Measurements from ENCODE around the gene ADAM19. TPM values are rescaled to one million over a fixed set of nuclear protein-coding genes. Genes with fewer than 3 reads are reported as not detected.

Gene ADAM19
- total RNA-seq, 1 donor from 2014 or later = 64.5 TPM

GRCh38 chr5:157449011-157449723, 126.4 kb downstream of the ADAM19 start:
- no peak for TF ChIP-seq CTCF (IDR thresholded peaks at IDR 0.05)
- peaks cover 15% of the 10 kb centered on the region for H3K4me1 Mint-ChIP-seq (ENCODE audit: unreplicated experiment)
- no peak overlapping the region for H3K27ac Mint-ChIP-seq (ENCODE audit: unreplicated experiment)
- H3K27me3 Mint-ChIP-seq (ENCODE audit: unreplicated experiment) = no peaks in the 10 kb centered on the region
- no peak overlapping the region for H3K4me3 Mint-ChIP-seq (ENCODE audit: unreplicated experiment)
- DNase-seq (ENCODE audit: extremely low spot score, unreplicated experiment) = no peak
- H3K36me3 Mint-ChIP-seq (ENCODE audit: unreplicated experiment) = no peaks in the 10 kb centered on the region
- H3K9me3 Mint-ChIP-seq (ENCODE audit: unreplicated experiment) = no peaks in the 10 kb centered on the region

- no peak overlapping the region for H3K4me3 Mint-ChIP-seq (ENCODE audit: unreplicated experiment)
- H3K36me3 Mint-ChIP-seq (ENCODE audit: unreplicated experiment) = no peaks in the 10 kb centered on the region
- DNase-seq (ENCODE audit: extremely low spot score, unreplicated experiment) = no peak
- no peaks in the 10 kb centered on the region for H3K27me3 Mint-ChIP-seq (ENCODE audit: unreplicated experiment)
- H3K4me1 Mint-ChIP-seq (ENCODE audit: unreplicated experiment) = peaks cover 32% of the 10 kb centered on the region
- H3K9me3 Mint-ChIP-seq (ENCODE audit: unreplicated experiment) = no peaks in the 10 kb centered on the region
- TF ChIP-seq CTCF (IDR thresholded peaks at IDR 0.05) = no peak
- H3K27ac Mint-ChIP-seq (ENCODE audit: unreplicated experiment) = no peak overlapping the region
These were observed 128.4 kb downstream of the ADAM19 start for GRCh38 chr5:157447201-157447637.

GRCh38 chr5:157446412-157446935, 129.1 kb downstream of the ADAM19 start:
- Mint-ChIP-seq H3K27ac (ENCODE audit: unreplicated experiment) (no peak overlapping the region), H3K9me3 (ENCODE audit: unreplicated experiment) (no peaks in the 10 kb centered on the region), H3K4me3 (ENCODE audit: unreplicated experiment) (no peak overlapping the region), H3K27me3 (ENCODE audit: unreplicated experiment) (no peaks in the 10 kb centered on the region), H3K4me1 (ENCODE audit: unreplicated experiment) (peaks cover 32% of the 10 kb centered on the region), H3K36me3 (ENCODE audit: unreplicated experiment) (no peaks in the 10 kb centered on the region)
- no peak for DNase-seq (ENCODE audit: extremely low spot score, unreplicated experiment)
- no peak for TF ChIP-seq CTCF (IDR thresholded peaks at IDR 0.05)

- no peak overlapping the region for H3K27ac Mint-ChIP-seq (ENCODE audit: unreplicated experiment)
These were observed 129.7 kb downstream of the ADAM19 start for GRCh38 chr5:157445745-157446411.

More at GRCh38 chr5:157445745-157446411, 129.7 kb downstream of the ADAM19 start:
- no peak overlapping the region for H3K4me3 Mint-ChIP-seq (ENCODE audit: unreplicated experiment)
- H3K36me3 Mint-ChIP-seq (ENCODE audit: unreplicated experiment) = no peaks in the 10 kb centered on the region
- no peaks in the 10 kb centered on the region for H3K27me3 Mint-ChIP-seq (ENCODE audit: unreplicated experiment)
- H3K9me3 Mint-ChIP-seq (ENCODE audit: unreplicated experiment) = no peaks in the 10 kb centered on the region
- DNase-seq (ENCODE audit: extremely low spot score, unreplicated experiment) = no peak
- peaks cover 32% of the 10 kb centered on the region for H3K4me1 Mint-ChIP-seq (ENCODE audit: unreplicated experiment)
- no peak for TF ChIP-seq CTCF (IDR thresholded peaks at IDR 0.05)

Measured in osteocyte (in vitro differentiated cells).